HG03520 (cell line): ENCODE measurements around the gene UBL5.

Source experiments
- ATAC-seq: cut with Tn5 transposase; IDR thresholded peaks from one replicate; pipeline ENCODE4 v1.9.1; 2021; ENCODE audit warnings: mild to moderate bottlenecking, moderate library complexity; ENCODE audit not compliant: unreplicated experiment

Gene UBL5

DNA sequence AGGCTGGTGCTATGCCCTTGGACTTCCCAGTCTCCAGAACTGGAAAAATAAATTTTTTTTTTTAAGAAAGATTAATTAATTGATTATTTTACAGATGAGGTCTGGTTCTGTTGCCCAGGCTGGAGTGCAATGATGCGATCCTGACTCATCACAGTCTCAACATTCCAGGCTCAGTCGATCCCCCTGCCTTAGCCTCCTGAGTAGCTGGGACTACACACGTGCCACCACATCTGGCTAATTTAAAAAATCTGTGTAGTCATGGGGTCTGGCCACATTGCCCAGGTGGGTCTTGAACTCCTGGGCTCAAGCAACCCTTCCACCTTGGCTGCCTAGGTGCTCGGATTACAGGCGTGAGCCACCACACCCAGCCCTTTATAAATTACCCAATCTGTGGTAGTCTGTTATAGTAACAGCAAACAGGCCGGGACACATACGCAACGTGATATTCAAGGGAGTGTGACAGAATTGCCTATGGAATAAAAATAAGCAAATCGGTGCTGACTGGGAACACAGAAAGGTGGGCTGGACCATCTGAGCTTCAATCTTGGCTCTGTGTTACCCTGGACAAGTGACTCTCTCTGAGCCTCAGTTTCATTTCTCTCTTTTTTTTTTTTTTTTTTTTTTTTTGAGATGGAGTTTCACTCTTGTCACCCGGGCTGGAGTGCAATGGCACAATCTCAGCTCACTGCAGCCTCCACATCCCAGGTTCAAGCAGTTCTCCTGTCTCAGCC is 50.2 kb downstream of the UBL5 start:
- ATAC-seq: no peak

DNA sequence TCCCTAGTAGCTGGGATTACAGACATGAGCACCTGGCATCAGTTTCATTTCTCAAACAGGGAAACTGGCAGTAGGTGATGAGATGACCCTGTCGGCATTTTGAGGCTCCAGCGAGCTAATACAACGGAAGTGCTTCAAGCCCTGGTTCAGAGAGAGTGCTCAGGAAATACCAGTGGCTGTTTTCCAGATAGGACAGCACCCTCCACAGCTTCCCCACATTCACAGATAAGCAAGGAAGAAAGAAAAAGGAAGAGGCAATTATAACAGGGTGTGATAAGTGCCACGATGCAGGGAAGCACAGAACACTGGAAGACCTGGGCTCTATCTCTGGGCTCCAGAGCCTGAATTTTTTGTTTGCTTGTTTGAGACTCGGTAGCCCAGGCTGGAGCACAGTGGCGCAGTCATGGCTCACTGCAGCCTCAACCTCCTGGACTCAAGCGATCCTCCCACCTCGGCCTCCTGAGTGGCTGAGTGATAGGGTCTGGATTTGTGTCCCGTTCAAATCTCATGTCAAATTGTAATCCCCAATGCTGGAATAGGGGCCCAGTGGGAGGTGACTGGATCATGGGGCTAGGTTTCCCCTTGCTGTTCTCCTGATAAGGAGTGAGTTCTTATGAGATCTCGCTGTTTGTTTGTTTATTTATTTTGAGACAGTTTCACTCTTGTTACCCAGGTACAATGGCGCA is 50.9 kb downstream of the UBL5 start:
- no peak for ATAC-seq
